Vagina (tissue), 2 donors: ENCODE measurements around the gene RBM19. TPM values are rescaled to one million over a fixed set of nuclear protein-coding genes. Genes with fewer than 3 reads are reported as not detected.

Experiments
- DNase-seq, 2 donors: peaks; one replicate each; pipeline ENCODE4 v3.0.0-alpha.2; 2017; ENCODE audit errors: extremely low spot score in 2 of 2
- H3K27ac ChIP-seq: fragments of 200-600 bp; sonication (generic); one replicate; pipeline ENCODE4 v1.5.1; 2019
- H3K27me3 ChIP-seq: fragments of 200-600 bp; sonication (generic); one replicate; pipeline ENCODE4 v1.5.1; 2019
- H3K36me3 ChIP-seq, 2 donors: fragments of 200-600 bp; sonication (generic); one replicate each; pipeline ENCODE4 v1.5.1; 2017 to 2019
- H3K4me1 ChIP-seq: fragments of 200-600 bp; sonication (generic); one replicate; pipeline ENCODE4 v1.5.1; 2019
- H3K4me3 ChIP-seq, 2 donors: fragments of 200-600 bp; sonication (generic); 1 replicate in 1 of 2; 2 replicates in 1 of 2; pipeline ENCODE4 v1.5.1; 2016 to 2019
- H3K9me3 ChIP-seq: fragments of 200-600 bp; sonication (generic); one replicate; pipeline ENCODE4 v1.5.1; 2019
- CTCF ChIP-seq, 3 experiments: fragments of 450-650 bp in 2 of 3; fragments of 200-600 bp in 1 of 3; sonication (generic) in 1 of 3; IDR thresholded peaks; one replicate each; pipeline ENCODE4 v1.5.1; 2017 to 2019; ENCODE audit warnings: antibody characterized with exemption in 3 of 3, mild to moderate bottlenecking in 2 of 3, moderate library complexity in 2 of 3
- POLR2A ChIP-seq, 2 donors: fragments of 450-650 bp; IDR thresholded peaks; one replicate each; pipeline ENCODE4 v1.6.1; 2017; ENCODE audit warnings: antibody characterized with exemption in 2 of 2, mild to moderate bottlenecking in 2 of 2, moderate library complexity in 2 of 2
- POLR2AphosphoS5 ChIP-seq, 2 donors: sonication (generic); formaldehyde crosslinking; IDR thresholded peaks; one replicate each; pipeline ENCODE4 v1.9.0; 2017; ENCODE audit warnings: antibody characterized with exemption in 2 of 2, mild to moderate bottlenecking in 2 of 2, low read depth in 1 of 2; ENCODE audit not compliant: insufficient read depth in 1 of 2
- intact Hi-C: fragments of 100-400 bp; cut with DNase I; formaldehyde crosslinking; loops from one replicate; pipeline ENCODE4 v1.15.1; 2023
- total RNA-seq: library from RNA; depleted of rRNA; stranded (reverse); fragments of >200 nt; gene quantifications from one replicate; pipeline ENCODE4 v1.2.3, GENCODE V29; 2016

RBM19 gene
- total RNA-seq, 1 donor from 2014 or later = 25.5 TPM

DNA sequence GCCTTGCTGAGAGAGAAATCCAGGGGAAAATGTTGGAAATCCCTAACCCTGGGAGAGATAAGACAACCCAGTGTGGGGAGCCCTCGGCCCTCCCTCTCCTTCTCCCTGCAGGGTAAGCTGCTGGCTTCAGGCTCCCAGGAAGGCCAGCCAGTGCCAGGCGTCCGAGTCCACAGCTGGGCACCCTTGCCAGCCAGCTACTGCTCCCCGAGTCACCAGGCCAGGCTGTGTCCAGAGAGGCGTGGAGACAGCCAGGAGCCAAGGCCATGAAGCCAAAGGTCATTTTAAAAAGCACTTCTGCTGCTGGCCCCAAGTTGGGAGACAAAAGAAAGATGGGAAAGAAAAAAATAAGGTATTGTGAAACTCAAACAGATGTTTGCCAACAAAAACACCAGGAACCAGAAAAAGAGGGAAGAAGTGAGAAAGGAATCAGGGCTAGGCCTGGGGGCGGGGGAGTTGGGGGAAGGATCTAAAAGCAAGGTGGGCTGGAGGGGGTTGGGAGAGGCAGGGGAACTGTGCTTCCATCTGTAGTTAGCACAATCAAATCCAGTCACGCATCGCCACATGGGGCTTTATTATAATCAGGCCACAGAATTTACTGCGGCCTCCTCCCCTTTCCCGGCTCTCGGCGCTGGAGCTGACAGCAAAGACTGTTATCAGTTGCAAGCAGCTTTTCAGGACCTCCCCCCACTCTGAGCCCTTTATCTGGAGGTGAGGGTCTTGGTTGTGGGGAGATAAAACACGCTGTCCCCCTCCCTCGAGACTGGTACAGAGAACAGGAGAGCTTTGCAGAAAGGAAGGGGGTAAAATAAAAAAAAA is 33.5 kb downstream of the RBM19 start:
- peaks cover 7% of the 10 kb centered on the region for H3K4me1 ChIP-seq
- H3K27me3 ChIP-seq = no peaks in the 10 kb centered on the region
- peaks cover 0 to 42% of the 10 kb centered on the region in 2 donors for H3K36me3 ChIP-seq
- H3K27ac ChIP-seq = peak overlapping the region; percentile 72
- TF ChIP-seq CTCF (IDR thresholded peaks at IDR 0.05) (no peak), POLR2A (IDR thresholded peaks at IDR 0.05) (no peak), POLR2AphosphoS5 (IDR thresholded peaks at IDR 0.05; ENCODE audit: insufficient read depth in 1 of 2, low read depth in 1 of 2) (no peak)
- no peak overlapping the region for H3K4me3 ChIP-seq
- intact Hi-C loops = no loop called here
- no peak for DNase-seq
- H3K9me3 ChIP-seq = no peaks in the 10 kb centered on the region

DNA sequence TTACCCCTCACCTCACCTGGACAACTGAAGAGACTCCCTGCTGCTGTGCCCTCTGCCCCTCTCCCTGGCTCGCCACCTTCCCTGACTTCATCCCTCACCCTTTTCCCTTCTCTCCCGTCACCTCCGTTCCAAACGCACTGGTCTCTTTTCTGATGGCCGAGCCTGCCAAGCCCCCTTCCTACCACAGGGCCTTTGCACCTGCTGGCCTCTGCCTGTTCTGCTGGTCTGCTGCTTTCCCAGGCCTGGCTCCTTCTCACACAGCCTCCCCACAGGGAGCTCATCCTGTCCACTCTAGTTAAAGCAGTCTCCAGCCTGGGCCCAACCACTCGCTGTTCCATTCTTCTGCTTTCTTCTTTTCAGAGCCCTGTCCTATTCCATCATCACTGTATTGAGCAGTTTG is 34.6 kb downstream of the RBM19 start:
- Histone ChIP-seq H3K27ac (peak overlapping the region; percentile 72), H3K27me3 (no peaks in the 10 kb centered on the region), H3K4me1 (peaks cover 7% of the 10 kb centered on the region), H3K4me3 (no peak overlapping the region), H3K36me3 (peaks cover 0 to 39% of the 10 kb centered on the region in 2 donors), H3K9me3 (no peaks in the 10 kb centered on the region)
- intact Hi-C loops = no loop called here
- TF ChIP-seq CTCF (IDR thresholded peaks at IDR 0.05) (no peak), POLR2A (IDR thresholded peaks at IDR 0.05) (no peak), POLR2AphosphoS5 (IDR thresholded peaks at IDR 0.05; ENCODE audit: insufficient read depth in 1 of 2, low read depth in 1 of 2) (no peak)
- no peak for DNase-seq

GRCh38 chr12:113930249-113930648 is 35.9 kb downstream of the RBM19 start:
- H3K27ac ChIP-seq = no peak overlapping the region
- no peaks in the 10 kb centered on the region for H3K9me3 ChIP-seq
- H3K27me3 ChIP-seq = no peaks in the 10 kb centered on the region
- peaks cover 7% of the 10 kb centered on the region for H3K4me1 ChIP-seq
- intact Hi-C loops = no loop called here
- H3K4me3 ChIP-seq = no peak overlapping the region
- TF ChIP-seq POLR2A (IDR thresholded peaks at IDR 0.05) = no peak
- TF ChIP-seq CTCF (IDR thresholded peaks at IDR 0.05) = no peak
- TF ChIP-seq POLR2AphosphoS5 (IDR thresholded peaks at IDR 0.05; ENCODE audit: insufficient read depth in 1 of 2, low read depth in 1 of 2) = no peak
- H3K36me3 ChIP-seq = peaks cover 0 to 43% of the 10 kb centered on the region in 2 donors
- no peak for DNase-seq

DNA sequence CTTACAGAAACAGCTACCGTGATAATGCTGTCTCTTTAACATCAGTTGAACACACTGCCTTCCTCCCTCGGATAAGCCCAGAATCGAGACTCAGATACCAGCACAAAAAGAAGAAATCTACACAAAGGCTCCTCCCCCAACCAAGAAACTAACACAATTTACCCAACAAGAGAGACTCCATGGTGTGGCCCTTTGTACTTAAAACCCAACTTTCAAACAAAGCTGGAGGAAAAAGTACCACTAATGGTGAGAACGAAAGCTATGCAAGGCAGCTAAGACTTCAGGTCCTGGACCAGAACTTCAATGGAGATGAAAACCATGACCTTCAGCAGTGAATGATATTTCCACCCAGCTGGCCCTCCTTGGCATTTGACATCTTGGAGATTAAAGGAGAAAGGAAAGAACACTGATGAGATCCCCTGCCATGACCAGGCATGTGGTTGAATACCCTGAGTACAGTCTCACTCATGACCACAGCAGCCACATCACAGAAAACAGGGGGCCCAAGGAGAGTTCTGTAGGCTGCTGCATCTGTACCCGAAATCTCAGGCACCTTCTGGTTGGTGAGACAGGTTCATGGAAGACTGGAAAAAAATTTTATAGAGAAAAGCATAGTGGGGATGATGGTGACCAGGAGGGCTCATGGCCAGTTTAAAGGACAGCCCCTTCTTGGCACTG is 36.7 kb downstream of the RBM19 start:
- Histone ChIP-seq H3K27me3 (no peaks in the 10 kb centered on the region), H3K36me3 (peaks cover 0 to 44% of the 10 kb centered on the region in 2 donors), H3K4me3 (no peak overlapping the region), H3K4me1 (peaks cover 7% of the 10 kb centered on the region), H3K9me3 (no peaks in the 10 kb centered on the region), H3K27ac (no peak overlapping the region)
- TF ChIP-seq POLR2A (IDR thresholded peaks at IDR 0.05) (no peak), CTCF (IDR thresholded peaks at IDR 0.05) (no peak), POLR2AphosphoS5 (IDR thresholded peaks at IDR 0.05; ENCODE audit: insufficient read depth in 1 of 2, low read depth in 1 of 2) (no peak)
- no peak for DNase-seq
- intact Hi-C loops = no loop called here

DNA sequence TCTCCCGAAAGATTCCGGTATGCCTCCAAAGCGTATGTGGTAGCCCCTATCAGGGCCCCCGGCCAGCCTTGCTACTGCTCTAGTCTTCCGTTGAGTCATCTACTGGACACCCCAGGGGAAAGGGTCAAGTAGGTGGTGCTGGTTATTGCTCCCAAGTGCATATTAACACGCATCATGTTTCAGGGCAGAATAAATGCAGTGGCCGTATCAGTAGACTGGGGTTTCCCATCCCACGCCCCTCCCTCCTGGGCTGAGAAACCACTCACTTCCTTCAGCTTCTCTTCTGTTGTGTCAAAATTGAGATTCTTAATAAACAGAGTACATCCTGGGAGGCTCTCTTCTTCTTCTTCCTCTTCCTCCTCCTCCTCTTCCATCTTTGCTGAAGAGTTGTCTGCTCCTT is 39.3 kb downstream of the RBM19 start:
- Histone ChIP-seq H3K9me3 (no peaks in the 10 kb centered on the region), H3K4me1 (no peaks in the 10 kb centered on the region), H3K4me3 (no peak overlapping the region), H3K27me3 (no peaks in the 10 kb centered on the region), H3K27ac (no peak overlapping the region), H3K36me3 (peaks cover 0 to 59% of the 10 kb centered on the region in 2 donors)
- TF ChIP-seq POLR2A (IDR thresholded peaks at IDR 0.05) = no peak
- no peak for TF ChIP-seq POLR2AphosphoS5 (IDR thresholded peaks at IDR 0.05; ENCODE audit: insufficient read depth in 1 of 2, low read depth in 1 of 2)
- TF ChIP-seq CTCF (IDR thresholded peaks at IDR 0.05) = no peak
- no peak for DNase-seq
- intact Hi-C loops = no loop called here
